ENCODE measurements around the gene NRCAM. TPM values are rescaled to one million over a fixed set of nuclear protein-coding genes. Genes with fewer than 3 reads are reported as not detected.

The NRCAM gene
- total and polyA plus RNA-seq, 10 of the 15 experiments (the other 5 are each of a cell fraction or from before 2014, with no cell fraction given) = 0.30 to 2.0 (median 1.0) TPM

DNA sequence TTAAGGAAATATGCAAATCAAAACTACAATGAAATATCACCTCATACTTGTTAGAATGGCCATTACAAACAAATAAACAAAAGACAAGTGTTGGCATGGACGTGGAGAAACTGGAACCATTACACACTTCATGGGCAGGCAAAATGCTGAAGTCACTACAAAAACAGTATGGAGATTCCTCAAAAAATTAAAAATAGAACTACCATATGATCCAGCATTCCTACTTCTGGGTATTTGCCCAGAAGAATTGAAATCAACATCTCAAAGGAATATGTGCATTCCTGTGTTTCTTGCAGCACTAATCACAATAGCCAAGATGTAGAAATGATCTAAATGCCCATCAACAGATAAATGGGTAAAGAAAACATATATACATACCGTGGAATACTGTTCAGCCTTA lies 83.6 kb downstream of the NRCAM start (continued):
- TF ChIP-seq ETV6 (conservative IDR thresholded peaks at IDR 0.05 in 1 of 2, IDR thresholded peaks at IDR 0.05 in 1 of 2; ENCODE audit: borderline replicate concordance in 1 of 2, low read depth in 1 of 2) (no peak), KAT2A (conservative IDR thresholded peaks at IDR 0.05; ENCODE audit: control insufficient read depth, low read depth, low read length) (no peak), KLF5 (IDR thresholded peaks at IDR 0.05; ENCODE audit: partially characterized antibody) (no peak), EED (IDR thresholded peaks at IDR 0.05; ENCODE audit: low read depth) (no peak), RELA (IDR thresholded peaks at IDR 0.05; ENCODE audit: borderline replicate concordance, partially characterized antibody) (no peak), FOXK2 (IDR thresholded peaks at IDR 0.05) (no peak), STAT1 (conservative IDR thresholded peaks at IDR 0.05) (no peak)

DNA sequence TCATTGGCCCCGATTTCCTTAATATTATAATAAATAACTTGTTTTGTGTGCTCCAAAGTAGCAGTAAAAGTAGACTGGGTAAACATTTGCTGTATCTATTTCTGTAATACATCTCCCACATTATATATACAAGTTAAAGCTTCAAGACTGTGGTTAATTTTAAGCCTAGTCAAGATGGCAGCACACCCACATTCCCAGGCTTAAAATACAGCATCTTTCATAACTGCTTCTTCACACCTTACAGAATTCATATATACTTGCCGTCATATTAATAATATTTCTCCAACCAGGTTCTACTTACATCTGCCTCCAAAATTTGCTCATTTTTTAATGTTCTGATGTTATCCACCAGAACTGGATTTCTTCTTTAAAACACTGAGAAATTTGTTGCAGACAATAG lies 85.6 kb downstream of the NRCAM start:
- H3K36me3 ChIP-seq (ENCODE audit: control insufficient read depth in 2 of 2, insufficient read depth in 2 of 2, low read length in 1 of 2) = no peaks in the 10 kb centered on the region
- 63% methylated on average over 2 of the region's 2 CpGs for WGBS (ENCODE audit: insufficient coverage, insufficient replicate concordance, low lambda C conversion rate, missing lambda C conversion rate)
- CTCF ChIA-PET = no interaction called here
- no peak overlapping the region for H3K27ac ChIP-seq (ENCODE audit: control insufficient read depth, insufficient read depth)
- no peak overlapping the region for H2AFZ ChIP-seq (ENCODE audit: control insufficient read depth, low read depth, low read length)
- no peaks in the 10 kb centered on the region for H3K79me2 ChIP-seq (ENCODE audit: control insufficient read depth, insufficient read depth, low read length)
- no peak for FAIRE-seq
- H3K9me3 ChIP-seq (replicated peaks; ENCODE audit: control insufficient read depth, insufficient read depth, low read length) = no peaks in the 10 kb centered on the region; the same call in 2 of the 3 replicates
- no peak for DNase-seq (ENCODE audit: low read depth, low spot score)
- POLR2A ChIA-PET = no interaction called here
- peaks cover 3% of the 10 kb centered on the region for H3K4me1 ChIP-seq (ENCODE audit: control insufficient read depth, insufficient read depth, low read length)
- no TSS peak for BruUV-seq (replicated peaks)
- SMC1A ChIA-PET (ENCODE audit: uncharacterized antibody, unreplicated experiment) = interaction anchor here (0.9 kb wide), 1 partner anchor 13 kb away, joined by 3 read pairs; no protein-coding TSS in a partner anchor
- intact Hi-C loops (cut with micrococcal nuclease; ENCODE audit: unreplicated experiment) (no loop called here), in situ Hi-C loops (cut with MboI) (no loop called here)
- no peak overlapping the region for H3K4me3 ChIP-seq
- H3K9ac ChIP-seq (ENCODE audit: control insufficient read depth, insufficient read depth, low read length) = no peak overlapping the region
- H3K4me2 ChIP-seq (ENCODE audit: control insufficient read depth, insufficient read depth) = no peak overlapping the region
- RAD21 ChIA-PET (ENCODE audit: unreplicated experiment) = no interaction called here
- ATAC-seq = no peak
- H4K20me1 ChIP-seq (ENCODE audit: control insufficient read depth, insufficient read depth) = no peaks in the 10 kb centered on the region
- H3K27me3 ChIP-seq (replicated peaks in 1 of 2; ENCODE audit: control insufficient read depth in 2 of 2, insufficient read depth in 2 of 2, low read length in 1 of 2) = no peaks in the 10 kb centered on the region
- TF ChIP-seq HDAC6 (IDR thresholded peaks at IDR 0.05; ENCODE audit: unreplicated experiment) (no peak), SUPT20H (IDR thresholded peaks at IDR 0.05; ENCODE audit: borderline replicate concordance, control insufficient read depth, low read depth, low read length) (no peak), MYC (IDR thresholded peaks at IDR 0.05; ENCODE audit: insufficient read depth, insufficient read length, insufficient replicate concordance, low read length, severe bottlenecking) (no peak), CREM (IDR thresholded peaks at IDR 0.05; ENCODE audit: low read depth) (no peak), HDGF (IDR thresholded peaks at IDR 0.05) (no peak), MYB (IDR thresholded peaks at IDR 0.05; ENCODE audit: borderline replicate concordance, low read depth, low read length) (no peak), POLR2A (IDR thresholded peaks at IDR 0.05; ENCODE audit: low read depth, low read length) (no peak), SMC3 (IDR thresholded peaks at IDR 0.05; ENCODE audit: borderline replicate concordance, low read length) (no peak), PAX8 (IDR thresholded peaks at IDR 0.05) (no peak), NFYB (IDR thresholded peaks at IDR 0.05; ENCODE audit: insufficient read depth, low read depth, low read length) (no peak), CREB1 (IDR thresholded peaks at IDR 0.05; ENCODE audit: low read depth) (no peak), MEF2B (IDR thresholded peaks at IDR 0.05; ENCODE audit: partially characterized antibody, poor library complexity, severe bottlenecking) (no peak), FOS (IDR thresholded peaks at IDR 0.05; ENCODE audit: borderline replicate concordance, extremely low read depth, insufficient read length) (no peak), CBX3 (IDR thresholded peaks at IDR 0.05; ENCODE audit: borderline replicate concordance, low read depth) (no peak), WRNIP1 (IDR thresholded peaks at IDR 0.05; ENCODE audit: borderline replicate concordance, low read depth, low read length) (no peak)
- TF ChIP-seq, protein P1, sequence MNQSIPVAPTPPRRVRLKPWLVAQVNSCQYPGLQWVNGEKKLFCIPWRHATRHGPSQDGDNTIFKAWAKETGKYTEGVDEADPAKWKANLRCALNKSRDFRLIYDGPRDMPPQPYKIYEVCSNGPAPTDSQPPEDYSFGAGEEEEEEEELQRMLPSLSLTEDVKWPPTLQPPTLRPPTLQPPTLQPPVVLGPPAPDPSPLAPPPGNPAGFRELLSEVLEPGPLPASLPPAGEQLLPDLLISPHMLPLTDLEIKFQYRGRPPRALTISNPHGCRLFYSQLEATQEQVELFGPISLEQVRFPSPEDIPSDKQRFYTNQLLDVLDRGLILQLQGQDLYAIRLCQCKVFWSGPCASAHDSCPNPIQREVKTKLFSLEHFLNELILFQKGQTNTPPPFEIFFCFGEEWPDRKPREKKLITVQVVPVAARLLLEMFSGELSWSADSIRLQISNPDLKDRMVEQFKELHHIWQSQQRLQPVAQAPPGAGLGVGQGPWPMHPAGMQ (IDR thresholded peaks at IDR 0.05; ENCODE audit: borderline replicate concordance) = no peak
- TF ChIP-seq, protein P2, sequence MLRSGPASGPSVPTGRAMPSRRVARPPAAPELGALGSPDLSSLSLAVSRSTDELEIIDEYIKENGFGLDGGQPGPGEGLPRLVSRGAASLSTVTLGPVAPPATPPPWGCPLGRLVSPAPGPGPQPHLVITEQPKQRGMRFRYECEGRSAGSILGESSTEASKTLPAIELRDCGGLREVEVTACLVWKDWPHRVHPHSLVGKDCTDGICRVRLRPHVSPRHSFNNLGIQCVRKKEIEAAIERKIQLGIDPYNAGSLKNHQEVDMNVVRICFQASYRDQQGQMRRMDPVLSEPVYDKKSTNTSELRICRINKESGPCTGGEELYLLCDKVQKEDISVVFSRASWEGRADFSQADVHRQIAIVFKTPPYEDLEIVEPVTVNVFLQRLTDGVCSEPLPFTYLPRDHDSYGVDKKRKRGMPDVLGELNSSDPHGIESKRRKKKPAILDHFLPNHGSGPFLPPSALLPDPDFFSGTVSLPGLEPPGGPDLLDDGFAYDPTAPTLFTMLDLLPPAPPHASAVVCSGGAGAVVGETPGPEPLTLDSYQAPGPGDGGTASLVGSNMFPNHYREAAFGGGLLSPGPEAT (IDR thresholded peaks at IDR 0.05; ENCODE audit: low read depth) = no peak
